ENCODE results near the gene ZBP1.

Gene ZBP1

DNA sequence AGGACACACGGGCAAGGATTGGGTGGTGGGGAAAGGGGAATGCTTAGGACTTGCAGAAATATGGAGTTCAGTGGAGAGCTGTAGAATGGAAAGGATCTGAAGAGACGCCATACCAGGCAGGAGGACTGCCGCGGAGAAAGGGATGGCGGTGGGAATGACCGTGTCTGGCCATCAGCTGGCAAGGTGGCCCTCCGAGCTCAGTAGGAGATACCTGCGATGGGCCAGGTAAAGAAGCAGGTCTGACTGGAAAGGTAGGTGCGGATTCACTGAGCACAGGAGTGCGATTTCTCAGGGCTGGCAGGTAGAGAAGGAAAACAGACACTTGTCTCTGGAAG lies 33.3 kb downstream of the ZBP1 start:
- no peak overlapping the region for H3K27ac ChIP-seq
- no peak for TF ChIP-seq CTCF (IDR thresholded peaks at IDR 0.05)
- TF ChIP-seq ZFX (IDR thresholded peaks at IDR 0.05; ENCODE audit: borderline replicate concordance): no peak

GRCh38 chr20:57586370-57586793 lies 33.8 kb downstream of the ZBP1 start:
- no peak overlapping the region for H3K27ac ChIP-seq
- TF ChIP-seq CTCF (IDR thresholded peaks at IDR 0.05) (no peak), ZFX (IDR thresholded peaks at IDR 0.05; ENCODE audit: borderline replicate concordance) (no peak)

- TF ChIP-seq ZFX (IDR thresholded peaks at IDR 0.05; ENCODE audit: borderline replicate concordance) (no peak), CTCF (IDR thresholded peaks at IDR 0.05) (no peak)
These were observed 34.6 kb downstream of the ZBP1 start for GRCh38 chr20:57585466-57586213.

DNA sequence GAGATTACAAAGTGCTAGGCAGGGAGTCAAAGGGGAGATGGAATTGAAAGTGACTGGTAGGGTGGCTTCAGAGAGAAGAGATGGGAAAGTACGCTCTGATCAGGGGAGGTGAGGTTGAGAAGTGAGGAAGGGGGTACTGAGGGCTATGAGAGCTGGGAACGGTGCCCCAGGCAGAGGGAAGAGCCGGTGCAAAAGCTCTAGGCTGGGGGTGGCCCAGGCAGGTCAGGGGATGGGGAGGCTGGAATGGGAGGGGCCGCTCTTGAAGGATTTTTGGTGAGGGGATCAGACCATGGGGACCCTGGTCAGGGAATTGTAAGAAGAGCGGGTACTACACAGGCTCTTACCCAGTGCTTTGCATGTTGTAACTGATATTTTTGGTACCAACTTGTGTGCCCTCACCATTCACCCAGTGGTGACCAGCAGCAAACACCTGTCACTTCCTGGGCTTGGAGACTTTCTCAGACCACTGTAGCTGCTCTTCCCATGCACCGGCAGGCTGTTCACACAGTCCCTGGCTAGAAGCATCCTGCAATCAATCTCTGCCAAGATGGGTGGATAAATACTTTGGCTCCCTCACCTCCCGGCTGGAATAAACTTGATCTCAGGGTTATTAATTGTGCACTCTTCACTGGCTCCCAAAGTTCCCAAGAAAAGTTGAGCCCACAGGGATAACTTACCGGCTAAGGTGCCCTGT lies 35.3 kb downstream of the ZBP1 start:
- no peak overlapping the region for H3K27ac ChIP-seq
- TF ChIP-seq ZFX (IDR thresholded peaks at IDR 0.05; ENCODE audit: borderline replicate concordance) (no peak), CTCF (IDR thresholded peaks at IDR 0.05) (no peak)

More at GRCh38 chr20:57585466-57586213, 34.6 kb downstream of the ZBP1 start:
- H3K27ac ChIP-seq: no peak overlapping the region

- no peak overlapping the region for H3K27ac ChIP-seq
- peak; percentile 38 for TF ChIP-seq CTCF (IDR thresholded peaks at IDR 0.05)
- no peak for TF ChIP-seq ZFX (IDR thresholded peaks at IDR 0.05; ENCODE audit: borderline replicate concordance)
These were observed 36.7 kb downstream of the ZBP1 start for GRCh38 chr20:57583289-57584257.

DNA sequence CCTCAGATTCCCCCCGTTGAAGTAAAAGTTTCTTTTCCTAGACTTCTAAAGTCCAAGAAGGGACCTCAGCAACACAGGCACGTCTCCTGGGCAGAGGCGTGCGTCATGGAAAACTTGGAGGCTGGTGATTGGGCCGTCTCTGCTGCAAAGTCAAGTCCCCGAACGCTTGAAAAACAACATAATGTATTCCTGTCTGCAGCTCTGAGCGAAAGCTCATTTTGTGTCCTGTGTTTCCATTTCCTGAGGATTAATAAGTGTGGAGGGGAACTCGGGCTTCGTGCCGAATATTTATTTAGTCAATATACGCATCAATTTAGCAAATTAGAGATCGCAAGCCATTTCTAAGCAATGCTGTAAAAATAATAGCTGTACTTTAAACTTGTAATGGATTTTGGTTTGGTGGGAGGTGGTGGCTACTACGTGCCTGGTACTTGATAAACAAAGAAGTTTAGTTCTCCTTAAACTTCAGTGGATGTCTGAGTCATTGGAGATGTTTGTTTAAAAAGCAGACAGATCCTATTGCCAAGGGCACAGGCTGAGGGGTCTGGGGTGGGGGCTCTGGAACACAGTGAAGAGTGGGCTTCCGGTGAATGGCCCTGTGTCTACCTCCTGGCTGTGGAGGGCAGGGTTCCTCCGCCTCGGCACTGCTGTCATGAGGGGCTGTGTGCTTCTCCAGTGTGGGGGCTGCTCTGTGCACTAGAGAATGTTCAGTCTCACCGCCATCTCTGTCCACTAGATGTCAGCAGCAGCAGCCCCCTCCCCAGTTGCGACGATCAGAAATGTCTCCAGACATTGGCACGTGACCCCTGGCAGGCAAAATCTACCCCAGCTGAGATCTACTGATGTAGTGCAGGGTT lies 37.6 kb downstream of the ZBP1 start:
- TF ChIP-seq CTCF (IDR thresholded peaks at IDR 0.05) (peak; percentile 69), ZFX (IDR thresholded peaks at IDR 0.05; ENCODE audit: borderline replicate concordance) (no peak)
- H3K27ac ChIP-seq: no peak overlapping the region

All from 22Rv1 (cell line).